Activated gamma-delta T cell (primary cell): ENCODE measurements around the gene HOXB5.

Experiments
- DNase-seq: peaks from one replicate; lab custom pipeline; 2025; lab: John Stamatoyannopoulos, UW

The HOXB5 gene

DNA sequence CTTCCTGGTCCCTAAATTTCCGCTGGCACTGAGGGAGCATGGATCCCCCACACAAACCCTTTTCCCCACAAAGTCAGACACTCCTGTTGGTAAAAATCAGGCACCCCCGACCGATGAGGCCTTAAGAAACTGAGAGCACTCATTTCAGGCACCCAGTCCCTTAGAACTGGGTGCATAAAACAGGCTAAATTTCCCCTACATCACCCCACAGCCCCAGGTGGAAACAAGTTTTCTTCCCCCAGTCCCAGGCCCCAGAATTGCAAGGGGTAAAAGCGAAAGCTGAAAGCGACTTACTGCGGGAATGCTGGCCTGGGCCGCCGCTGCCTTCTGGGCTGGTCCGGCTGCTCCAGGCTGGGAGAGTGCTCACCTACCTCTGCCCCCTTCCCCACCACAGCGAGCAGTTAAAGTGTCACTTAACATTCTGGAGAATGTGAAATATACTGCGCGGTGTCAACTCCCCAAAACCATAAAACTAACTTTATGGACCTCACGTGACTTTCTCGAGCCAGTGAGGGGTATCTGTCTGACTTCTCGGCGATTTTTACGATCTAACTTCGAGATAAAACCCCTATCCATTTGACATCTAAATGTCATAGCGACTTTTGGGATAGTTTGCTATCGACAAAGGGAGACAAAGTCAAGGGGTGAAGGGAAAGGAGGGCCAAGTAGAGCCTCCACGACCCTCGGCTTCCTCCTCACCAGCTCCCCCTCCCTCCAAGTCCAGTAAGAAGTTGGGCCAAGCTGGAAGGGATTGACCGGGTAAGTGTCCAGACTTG is 3.6 kb downstream of the HOXB5 start, which contains the start of gene HOXB3:
HOXB3 (minus strand) TSS at position 411 of the 776 bp plus-strand sequence. CDS start 37,767 bp downstream, outside the sequence.
- DNase-seq = no peak

DNA sequence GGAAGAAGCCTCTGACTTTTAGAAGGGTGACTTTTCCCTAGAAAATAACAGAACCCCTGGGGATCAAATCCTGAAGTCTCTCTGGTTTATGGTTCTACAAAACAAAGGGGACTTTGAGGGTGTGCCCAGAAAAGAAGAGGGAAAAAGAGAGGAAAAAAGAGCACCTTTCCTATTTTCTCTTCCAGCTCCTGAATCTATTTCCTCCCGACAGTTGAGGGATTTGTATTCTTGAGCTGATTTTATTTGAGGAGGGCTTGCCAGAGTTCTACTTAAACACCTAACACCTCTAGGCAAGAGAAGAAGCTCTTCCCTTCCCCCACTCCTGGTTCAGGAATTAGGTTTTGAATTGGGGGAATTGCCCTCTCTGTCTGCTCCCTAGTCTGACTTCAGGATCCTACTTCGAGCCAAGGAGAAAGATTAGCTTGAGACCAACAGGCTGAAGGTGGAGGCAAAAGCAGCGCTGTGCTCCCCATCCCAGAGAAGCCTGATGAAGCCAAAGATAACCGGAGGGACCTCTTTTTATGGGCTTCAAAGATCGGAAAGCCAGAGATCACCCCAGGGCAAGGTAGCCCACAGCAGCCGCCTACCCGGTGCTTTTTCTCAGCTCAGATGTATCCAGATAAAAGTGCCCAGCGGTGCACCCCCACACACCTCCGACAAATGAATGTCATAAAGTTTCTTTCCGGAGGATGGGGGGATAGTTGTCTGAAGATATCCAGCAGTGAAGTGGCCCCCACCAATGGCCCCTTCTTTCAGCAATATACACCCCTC is 4.3 kb downstream of the HOXB5 start:
- DNase-seq = no peak

DNA sequence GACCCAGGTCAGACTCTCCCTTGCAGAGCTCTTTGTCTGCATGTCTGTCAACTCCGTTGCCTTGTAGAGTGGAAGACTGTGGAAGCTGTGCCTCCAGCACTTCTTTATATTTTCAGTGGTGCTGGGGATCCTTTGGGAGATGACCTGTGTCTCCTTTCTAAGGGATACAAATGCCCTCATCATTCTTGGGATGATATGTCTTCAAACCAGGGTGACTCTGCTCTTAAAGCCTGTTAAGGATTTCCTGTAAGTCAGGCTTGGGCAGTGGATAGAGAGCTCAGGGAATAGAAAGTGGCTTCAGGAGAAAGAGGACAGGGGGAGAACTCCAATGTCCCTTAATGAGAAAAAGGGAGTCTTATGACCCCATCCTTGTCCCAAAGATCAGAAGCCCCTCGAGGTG is 5.1 kb downstream of the HOXB5 start:
- DNase-seq = no peak

DNA sequence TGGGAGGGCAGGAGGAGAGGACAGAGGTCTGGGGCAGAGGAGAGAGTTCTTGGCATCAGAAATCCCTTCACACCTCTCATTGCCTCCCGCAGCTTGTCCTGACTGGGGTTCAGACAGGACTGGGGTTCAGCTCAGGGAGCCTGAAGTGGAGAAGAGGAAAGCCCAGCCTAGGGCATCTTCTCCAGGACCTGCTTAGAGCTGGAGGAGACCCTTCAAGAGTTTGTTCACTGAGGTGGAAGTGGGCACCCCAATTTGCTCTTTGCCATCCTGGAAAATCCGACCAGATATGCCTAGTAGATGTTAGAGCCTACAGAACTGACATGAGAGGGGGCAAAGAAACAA is 5.5 kb downstream of the HOXB5 start:
- no peak for DNase-seq

DNA sequence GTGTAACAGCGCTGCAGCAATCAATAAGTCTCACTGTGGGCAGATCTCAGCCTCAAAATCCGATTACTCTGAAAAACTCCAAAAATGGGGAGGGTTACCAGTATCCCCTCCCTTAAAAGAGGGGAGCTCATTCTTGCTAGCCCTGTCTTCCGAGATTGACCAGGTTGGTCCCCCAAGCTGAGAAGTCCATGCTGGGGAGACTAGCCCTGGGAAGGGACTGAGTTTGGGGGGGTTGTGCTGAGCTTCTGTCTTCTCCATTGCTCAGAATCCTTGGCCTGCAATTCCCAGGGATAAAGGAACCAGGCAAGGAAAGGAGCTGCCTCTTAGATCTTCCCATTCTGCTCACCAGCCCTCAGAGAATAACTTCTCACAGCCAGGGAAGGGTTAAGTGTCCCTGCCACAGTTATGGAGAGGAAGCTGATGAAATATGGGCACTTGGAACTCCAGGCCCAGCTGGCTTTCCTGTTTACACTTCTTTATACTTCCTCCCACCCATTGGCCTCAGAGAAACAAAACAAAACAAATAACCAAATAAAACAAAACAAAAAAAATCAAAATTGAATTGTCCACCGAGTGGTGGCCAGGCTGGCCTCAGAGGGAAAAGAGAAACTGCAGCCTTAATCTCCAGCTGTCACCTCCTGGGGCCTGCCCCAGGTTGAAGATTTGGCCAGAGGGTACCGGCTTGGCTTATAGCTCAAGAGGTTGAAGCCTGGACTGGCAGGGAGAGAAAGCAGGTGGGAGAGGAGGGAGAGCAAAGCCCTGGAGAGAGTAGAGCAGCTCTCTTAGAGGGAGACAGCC is 6.1 kb downstream of the HOXB5 start:
- DNase-seq = no peak

DNA sequence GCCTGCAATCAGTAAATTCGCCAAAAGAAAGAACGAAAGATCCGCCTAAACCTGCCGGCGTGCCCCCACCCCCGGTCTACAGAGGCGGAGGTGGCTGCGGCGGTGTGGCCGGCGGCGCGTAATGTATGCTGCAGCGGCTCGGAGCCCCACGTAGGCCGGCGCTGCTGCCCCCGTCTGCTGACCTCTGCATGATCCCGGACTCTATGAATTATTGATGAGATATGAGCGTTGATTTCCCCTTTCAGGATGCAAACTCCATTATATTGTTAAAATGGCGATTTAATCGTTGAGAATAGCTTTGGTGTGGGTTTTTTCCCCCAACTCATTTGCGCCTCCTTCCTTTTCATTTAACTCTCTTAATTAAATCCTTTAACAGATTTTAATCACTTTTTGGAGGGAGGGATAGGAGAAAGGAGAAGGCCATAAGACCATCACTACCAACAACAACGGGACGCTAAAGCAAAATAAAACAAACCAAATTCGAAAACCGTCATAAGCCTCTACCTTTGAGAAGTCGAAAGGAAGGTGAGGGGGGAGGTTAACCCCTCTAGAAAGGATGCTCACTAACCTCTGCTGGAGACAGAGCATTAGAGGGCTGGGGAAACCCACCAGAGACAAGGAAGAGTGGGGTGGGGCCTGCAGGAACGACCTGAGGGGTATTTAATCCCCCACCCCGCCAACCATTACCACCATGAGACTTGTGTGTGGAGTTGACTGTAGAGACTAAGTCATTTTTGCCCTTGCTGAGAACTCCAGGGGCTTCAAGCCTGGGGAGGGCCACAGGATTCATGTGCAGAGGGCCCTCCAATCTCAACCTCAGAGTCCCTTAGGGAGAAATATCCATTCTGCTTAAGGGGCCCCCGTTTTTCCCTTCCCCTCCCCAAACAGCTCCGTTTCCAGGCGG is 7.0 kb downstream of the HOXB5 start:
- DNase-seq = peak; percentile 30

DNA sequence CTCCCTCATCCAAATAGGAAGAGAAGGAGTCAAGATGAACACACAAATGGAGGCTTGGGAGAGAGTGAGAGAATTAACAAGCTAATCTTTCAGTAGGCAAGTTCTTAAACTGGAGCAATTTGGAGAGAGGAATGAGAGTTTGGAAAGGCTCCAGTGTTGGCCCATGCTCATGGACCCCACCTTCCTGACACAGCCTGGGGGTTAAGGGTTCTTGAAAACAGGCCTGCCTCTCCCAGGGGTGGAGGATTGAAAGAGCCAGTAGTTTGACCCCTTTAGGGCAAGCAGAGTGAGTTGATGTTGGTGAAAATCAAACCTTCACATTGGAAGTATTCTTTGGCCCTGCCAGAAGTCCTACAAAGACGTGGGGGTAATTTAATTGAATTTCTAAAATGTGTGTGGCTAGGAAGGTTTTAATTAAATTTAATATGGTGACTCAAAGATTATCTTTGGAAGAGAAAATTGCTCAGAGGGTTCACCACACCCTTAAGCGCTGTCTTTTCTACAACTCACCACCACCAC is 9.3 kb downstream of the HOXB5 start:
- DNase-seq = no peak

DNA sequence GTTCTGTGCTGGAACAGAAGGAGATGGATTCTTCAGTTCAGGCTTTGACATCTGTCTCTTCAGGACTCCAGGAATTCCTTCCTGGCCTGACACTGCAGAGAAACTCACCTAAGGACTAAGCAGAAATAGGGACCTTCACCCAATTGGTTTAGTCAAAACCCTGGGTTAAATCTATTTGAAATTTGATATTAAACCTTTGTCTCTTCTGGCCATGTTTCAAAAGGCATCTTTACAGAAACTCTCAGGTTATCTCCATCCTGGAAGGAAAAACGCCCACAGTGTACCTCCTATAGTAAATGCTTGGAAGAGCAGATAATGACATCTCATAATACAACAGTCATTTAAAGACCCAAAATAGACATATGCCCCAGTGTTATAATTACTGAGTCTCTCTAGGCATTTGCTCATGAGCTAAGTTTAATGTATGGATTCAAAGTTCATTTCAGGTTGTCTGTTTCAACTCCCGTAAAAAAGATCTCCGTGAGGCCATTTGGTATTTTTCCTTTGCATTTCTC is 9.8 kb downstream of the HOXB5 start:
- no peak for DNase-seq

DNA sequence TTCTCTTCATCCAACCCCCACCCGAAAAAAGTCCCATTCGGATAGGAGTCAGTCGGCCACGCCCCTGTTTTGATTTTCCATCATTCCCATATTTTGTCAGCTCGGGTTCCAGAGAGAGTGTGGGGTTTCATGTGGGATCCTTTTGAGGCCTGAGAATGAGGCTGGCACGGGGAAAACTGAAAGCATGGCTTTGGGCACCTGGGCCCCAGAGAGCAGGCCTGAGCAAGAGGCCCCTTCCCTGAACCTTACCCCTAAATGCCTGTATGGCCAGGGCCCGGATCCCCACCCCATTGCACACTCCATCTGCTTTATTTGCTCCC is 10.9 kb downstream of the HOXB5 start:
- no peak for DNase-seq

DNA sequence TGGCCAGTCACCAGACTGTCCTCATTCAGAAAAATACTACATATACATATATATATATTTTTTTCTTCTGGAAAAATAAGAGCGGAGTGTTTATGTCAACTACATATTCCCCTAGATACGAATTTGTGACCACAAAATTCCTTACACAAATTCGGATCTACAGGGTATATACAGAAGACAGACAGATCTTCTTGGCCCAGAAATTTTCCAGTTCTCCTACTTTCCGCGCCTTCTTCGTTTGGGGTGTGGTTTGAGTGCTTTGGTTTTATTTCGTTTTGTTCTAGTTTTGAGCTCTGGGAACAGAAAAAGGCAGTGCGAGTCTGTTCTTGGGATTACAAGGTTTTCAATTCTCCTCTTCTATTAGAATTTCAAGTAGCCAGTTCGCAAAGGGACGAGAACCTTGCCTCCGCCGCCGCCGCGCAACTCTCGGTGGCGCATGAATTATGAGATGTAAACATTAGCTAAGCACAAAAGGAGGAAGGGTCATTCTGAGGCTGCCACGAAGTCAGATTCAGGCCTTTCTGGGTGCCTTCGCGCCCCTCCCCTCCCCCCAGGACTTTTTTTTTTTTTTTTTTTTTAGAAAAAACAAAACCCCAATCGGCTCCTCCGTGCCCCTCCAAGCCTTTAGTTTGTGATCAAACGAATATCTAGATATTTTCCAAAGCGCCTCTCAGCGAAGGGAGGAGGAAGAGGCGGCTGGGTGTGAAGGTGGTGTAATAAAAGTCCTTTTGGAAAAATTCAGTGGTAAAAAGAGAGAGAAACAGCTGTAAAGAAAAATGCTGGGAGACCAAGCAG is 13.6 kb downstream of the HOXB5 start:
- no peak for DNase-seq

DNA sequence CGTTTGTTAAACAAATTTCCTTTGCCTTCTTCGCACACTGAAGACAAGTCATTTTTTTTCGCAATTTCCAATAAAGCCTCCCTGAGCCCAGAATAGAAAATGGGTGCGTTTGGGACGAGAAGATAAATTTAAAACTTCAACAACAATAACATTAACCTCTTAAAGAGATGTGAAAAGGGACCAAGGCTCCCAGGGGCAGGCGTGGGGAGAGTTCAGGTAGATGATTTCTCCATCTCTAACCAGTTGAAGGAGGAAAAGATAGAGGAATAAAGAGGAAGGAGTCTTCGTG is 14.2 kb downstream of the HOXB5 start:
- no peak for DNase-seq

DNA sequence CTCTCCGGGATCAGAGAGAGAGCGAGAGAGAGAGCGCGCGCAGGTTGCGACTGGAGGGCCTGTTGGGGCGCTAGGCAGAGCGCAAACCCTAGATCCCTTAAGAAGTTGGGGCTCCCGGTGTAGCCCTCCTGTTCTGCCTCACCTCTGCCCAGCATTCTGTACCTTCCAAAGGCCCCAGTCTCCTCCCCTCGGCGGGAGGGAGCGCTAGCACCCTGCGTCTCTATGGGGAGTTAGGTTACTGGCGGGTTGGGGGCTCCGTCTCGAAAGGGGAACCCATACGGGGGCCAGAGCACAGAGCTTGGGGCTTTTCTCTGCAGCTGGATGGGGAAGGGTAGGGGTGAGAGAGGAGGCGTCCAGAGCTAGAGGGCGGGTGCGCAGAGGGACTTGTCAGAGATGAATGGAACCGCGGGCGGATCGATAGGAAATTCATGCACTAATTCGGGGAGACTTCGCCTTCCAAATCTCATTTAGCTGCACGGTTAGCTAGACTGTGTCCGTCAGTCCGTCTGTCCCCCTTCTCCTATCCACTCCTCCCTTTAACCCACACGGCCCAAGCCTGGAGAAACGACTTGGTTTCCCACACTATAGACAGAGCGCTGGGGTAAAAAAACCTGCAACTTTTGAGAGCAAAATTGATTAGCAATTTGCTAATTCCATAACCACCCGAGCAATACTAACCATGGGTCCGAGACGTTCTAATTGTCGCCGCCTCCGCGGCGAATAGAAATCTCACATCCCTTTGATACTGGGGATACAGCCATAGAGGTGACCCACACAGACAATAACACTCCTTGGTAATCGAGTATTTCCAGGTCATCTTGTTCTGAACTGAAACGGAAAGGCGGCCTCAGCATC is 14.7 kb downstream of the HOXB5 start:
- DNase-seq = no peak

DNA sequence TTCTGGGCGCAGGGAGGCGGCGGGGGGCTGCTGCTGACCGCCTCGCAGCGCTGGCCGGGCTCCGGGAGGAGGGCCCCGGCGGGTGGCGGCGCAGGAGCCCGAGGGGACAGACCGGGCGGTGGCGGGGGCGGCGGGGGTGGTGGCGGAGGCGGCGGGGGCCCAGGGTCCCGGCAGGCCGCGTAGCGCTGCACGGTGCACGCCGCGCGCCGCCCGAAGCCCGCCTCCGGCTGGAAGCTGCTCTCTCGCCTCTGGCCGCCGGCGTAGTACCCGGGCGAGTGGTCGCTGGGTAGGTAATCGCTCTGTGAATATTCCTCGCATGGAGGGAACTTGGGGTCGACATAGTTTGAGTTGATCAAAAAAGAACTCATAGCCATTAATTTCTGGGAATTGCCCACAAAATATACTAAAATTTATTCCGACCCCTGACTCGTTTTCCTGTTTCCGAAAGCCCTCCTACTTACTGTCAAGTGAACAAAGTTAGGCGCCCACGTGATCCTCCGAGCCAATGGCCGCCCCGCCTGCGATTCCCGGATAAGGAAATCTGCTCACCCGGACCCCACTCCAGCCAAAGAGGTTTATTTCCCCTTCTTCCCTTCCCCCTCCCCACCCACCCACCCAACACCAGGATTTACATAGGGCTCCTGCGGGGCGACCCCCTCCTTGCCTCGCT is 15.5 kb downstream of the HOXB5 start, which contains the start of gene HOXB4:
HOXB4 (minus strand) TSS at position 405 of the 670 bp plus-strand sequence; CDS start at position 374, 31 bp downstream.
- DNase-seq = peak; percentile 68

DNA sequence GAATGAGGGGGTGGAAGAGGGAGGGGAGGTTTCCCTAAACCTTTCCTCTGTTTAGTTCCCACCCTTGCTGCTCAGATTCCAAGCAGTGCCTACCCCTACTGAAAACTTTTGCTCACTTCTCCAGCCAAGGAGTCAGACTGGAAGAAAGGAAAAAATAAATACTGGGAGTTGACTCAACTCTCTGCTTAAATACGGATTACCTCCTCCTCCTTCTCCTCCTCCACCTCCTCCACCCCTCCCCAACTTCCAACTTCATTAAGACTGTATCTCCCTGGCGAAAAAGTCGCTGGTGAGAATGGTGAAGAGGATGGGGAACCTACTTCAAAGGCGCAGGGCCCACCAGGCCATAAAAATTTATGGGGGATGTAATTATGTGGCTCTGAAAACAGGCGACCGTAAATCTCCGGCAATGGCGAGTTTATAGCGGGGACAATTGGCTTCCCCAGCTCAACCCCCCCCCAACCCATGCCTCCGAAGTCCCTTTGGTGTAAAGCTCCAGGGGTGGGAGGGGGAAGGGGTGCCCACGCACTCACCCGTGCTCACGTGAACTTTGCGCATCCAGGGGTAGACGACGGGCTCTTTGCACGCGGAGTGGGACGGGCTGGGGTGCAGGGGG is 16.1 kb downstream of the HOXB5 start:
- no peak for DNase-seq

DNA sequence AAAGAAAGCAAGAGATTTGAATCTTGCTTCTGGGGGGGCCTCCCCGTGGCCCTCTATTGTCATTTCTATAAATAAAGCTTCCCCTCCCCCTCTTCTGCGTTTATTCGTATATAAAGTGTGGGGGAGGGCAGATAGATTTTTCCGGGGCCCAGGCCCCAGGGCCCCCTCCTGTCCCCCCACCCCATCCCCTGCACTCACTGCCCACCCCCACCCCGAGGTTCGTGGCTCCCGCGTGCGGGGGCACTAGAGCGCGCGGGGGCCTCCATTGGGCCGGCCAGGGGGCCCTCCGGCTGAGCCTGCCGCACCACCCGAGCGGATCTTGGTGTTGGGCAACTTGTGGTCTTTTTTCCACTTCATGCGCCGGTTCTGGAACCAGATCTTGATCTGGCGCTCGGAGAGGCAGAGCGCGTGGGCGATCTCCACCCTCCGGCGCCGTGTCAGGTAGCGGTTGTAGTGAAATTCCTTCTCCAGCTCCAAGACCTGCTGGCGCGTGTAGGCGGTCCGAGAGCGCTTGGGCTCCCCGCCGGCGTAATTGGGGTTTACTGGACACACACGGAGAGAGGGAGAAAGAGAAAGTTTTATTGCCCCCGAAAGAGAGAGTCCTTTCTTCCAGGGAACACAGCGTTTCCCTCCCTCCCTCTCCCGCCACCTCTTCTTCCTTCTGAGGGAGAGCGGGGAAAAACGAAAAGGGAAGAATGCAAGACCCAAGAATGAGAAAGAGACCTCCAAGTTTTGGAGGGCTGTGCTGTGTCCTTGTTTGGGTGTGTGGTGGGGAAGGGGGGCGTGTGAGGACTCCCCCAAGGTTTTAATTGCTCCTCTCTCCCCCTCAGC is 16.9 kb downstream of the HOXB5 start:
- DNase-seq = no peak

DNA sequence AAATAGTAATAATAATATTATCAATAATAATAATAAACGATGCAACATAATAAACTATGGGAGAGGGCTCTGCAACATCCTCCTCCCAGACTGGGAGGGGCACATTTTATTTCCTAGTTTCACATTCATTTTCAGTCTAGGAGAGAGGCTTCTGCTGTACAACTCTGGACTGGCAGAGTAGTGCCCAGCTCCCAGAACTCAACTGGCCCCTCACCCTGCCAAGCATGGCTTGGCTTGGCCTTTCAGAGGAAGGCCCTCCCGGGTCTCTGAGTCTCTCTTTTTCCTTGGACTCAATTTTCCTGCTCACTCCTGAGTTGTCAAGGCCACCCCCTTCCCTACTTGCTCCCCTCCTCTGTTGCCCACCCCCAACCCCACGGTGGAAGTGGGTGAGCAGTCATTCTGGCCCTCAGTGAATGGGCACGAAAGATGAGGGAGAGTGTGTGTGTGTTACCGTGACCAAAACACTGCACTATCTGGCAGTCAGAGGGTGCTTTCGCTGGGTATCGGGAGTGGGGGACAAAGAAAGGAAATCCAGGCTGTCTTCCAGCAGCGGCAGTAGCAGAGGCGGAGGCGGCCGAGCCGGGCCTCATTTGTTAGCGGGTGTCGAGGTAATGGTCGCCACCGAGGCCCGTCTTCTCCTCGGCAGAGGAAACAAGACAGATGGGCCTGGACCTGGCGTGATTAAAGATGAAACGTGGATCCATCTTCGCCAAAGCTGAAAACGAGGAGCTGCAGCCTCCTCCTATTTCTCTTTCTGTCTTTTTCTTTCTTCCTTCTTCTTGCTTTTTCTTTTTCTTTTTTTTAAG is 17.7 kb downstream of the HOXB5 start:
- DNase-seq = no peak
